ENCODE measurements around the gene CABLES1. TPM values are rescaled to one million over a fixed set of nuclear protein-coding genes. Genes with fewer than 3 reads are reported as not detected.
A peak's percentile ranks its signal among the peaks of the same experiment; 100 is the strongest.

Gene CABLES1
- total RNA-seq, 3 donors from 2014 or later, result 8.1 to 13.0 (median 11.6) TPM

DNA sequence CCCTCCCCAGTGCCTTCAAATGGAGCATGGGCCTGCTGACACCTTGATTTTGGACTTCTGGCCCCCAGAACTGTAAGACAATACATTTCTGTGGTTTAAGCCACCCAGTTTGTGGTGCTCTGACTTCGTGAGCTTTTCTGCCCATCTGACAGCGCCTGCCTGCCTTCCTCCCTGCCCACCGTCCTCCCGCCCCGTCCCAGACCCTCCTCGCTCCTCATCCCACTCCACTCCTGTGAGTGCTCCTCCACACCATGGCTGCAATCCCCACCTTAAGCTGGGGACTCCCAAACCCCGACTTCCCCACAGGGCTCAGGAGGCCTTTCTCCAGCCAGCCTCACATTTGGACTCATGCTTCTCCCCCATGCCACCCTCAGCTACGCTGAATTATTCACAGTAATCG, 70.7 kb downstream of the CABLES1 start:
- TF ChIP-seq, protein P1, sequence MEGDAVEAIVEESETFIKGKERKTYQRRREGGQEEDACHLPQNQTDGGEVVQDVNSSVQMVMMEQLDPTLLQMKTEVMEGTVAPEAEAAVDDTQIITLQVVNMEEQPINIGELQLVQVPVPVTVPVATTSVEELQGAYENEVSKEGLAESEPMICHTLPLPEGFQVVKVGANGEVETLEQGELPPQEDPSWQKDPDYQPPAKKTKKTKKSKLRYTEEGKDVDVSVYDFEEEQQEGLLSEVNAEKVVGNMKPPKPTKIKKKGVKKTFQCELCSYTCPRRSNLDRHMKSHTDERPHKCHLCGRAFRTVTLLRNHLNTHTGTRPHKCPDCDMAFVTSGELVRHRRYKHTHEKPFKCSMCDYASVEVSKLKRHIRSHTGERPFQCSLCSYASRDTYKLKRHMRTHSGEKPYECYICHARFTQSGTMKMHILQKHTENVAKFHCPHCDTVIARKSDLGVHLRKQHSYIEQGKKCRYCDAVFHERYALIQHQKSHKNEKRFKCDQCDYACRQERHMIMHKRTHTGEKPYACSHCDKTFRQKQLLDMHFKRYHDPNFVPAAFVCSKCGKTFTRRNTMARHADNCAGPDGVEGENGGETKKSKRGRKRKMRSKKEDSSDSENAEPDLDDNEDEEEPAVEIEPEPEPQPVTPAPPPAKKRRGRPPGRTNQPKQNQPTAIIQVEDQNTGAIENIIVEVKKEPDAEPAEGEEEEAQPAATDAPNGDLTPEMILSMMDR (IDR thresholded peaks at IDR 0.05), result no peak
- H3K36me3 ChIP-seq (ENCODE audit: low read depth), result no peaks in the 10 kb centered on the region

DNA sequence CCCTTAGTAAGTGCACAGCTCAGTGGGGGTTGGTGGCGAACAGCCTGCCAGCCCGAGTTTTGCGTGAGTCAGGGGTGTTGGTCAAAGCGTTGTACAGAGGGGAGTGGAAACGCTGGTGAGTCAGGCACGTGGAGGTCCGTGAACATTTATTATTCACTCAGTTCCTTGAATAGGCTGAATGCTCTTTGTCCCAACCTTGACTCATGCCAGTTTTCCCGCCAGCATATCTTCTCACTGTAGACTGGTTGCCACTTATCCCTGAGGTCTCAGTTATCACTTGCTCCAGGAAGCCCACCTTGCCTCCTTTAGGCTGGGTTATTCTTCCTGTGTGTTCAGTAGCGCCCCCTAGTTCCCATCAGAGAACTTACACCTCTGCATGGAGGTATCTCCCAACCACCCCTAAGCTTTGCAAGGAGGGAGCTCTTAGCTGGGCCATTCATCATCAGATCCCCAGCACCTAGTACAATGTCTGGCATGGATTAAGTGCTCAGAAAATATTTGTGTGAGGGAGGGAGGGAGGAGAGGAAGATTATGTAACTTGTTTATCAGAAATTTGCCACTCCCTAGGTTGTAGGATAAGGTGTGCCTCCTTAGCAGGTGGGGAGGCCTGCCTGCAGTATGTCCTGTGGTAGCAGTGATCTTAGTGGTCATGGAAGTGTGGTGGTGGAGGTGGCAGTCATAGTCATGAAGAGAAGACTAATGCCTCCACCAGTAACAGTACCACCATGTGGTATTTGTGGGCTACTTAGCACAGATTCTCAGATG, 72.1 kb downstream of the CABLES1 start:
- H3K4me3 ChIP-seq, result no peak overlapping the region
- intact Hi-C loops (cut with DNase I, micrococcal nuclease), result no loop called here
- H3K9me3 ChIP-seq, result no peaks in the 10 kb centered on the region
- TF ChIP-seq, protein P1 (IDR thresholded peaks at IDR 0.05), result no peak
- no peak for DNase-seq
- no peaks in the 10 kb centered on the region for H3K4me1 ChIP-seq (ENCODE audit: low read depth)
- no peaks in the 10 kb centered on the region for H3K36me3 ChIP-seq (ENCODE audit: low read depth)
- peak; percentile 34 for ATAC-seq

More for the DNA sequence above, 70.7 kb downstream of the CABLES1 start:
- Histone ChIP-seq H3K9me3 (no peaks in the 10 kb centered on the region), H3K4me1 (ENCODE audit: low read depth) (no peaks in the 10 kb centered on the region), H3K4me3 (no peak overlapping the region)
- no peak for DNase-seq
- no peak for ATAC-seq
- intact Hi-C loops (cut with DNase I, micrococcal nuclease), result no loop called here

DNA sequence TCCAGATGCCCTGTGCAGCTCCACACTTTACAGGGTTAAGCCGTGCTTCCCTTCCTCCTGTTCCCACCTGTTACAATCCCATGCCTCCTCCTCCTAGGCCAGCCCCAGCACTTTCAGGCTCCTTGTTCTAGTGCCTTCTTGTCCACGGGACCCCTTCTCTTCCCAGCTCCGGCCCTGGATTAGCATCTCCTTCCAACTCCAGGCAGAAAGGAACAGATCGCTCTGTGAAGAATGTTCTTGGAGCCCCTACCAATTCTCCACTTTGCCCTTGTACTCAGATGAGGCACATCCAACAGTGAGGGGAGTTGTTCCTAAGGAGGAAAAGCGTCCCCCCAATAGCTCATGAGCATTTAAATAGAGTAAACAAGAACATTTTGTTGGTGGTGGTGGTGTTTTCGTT, 72.7 kb downstream of the CABLES1 start:
- TF ChIP-seq, protein P1 (IDR thresholded peaks at IDR 0.05), result no peak
- Histone ChIP-seq H3K36me3 (ENCODE audit: low read depth) (no peaks in the 10 kb centered on the region), H3K4me3 (no peak overlapping the region), H3K9me3 (no peaks in the 10 kb centered on the region), H3K4me1 (ENCODE audit: low read depth) (no peaks in the 10 kb centered on the region)
- no peak for DNase-seq
- ATAC-seq, result no peak
- intact Hi-C loops (cut with DNase I, micrococcal nuclease), result no loop called here

DNA sequence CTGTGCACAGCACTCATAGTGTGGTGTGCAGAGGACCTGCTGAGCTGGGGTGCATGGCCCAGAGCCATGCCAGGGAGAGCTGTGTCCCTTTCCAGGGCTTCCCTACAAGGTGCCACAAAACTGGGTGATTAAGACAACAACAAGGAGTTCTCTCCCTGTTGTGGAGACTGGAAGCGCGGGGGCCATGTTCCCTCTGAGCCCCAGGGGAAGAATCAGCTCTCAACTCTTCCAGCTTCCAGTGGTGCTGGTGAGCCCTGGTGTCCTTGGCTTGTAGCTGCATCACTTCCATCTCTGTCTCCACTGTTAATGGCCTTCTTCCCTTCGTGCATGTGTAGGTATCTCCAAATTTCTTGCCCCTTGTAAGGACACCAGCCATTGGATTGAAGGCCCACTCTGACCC, 73.3 kb downstream of the CABLES1 start:
- Histone ChIP-seq H3K4me1 (ENCODE audit: low read depth) (no peaks in the 10 kb centered on the region), H3K4me3 (no peak overlapping the region), H3K9me3 (no peaks in the 10 kb centered on the region), H3K36me3 (ENCODE audit: low read depth) (no peaks in the 10 kb centered on the region)
- intact Hi-C loops (cut with DNase I, micrococcal nuclease), result no loop called here
- ATAC-seq, result no peak
- DNase-seq, result no peak
- TF ChIP-seq, protein P1 (IDR thresholded peaks at IDR 0.05), result no peak

DNA sequence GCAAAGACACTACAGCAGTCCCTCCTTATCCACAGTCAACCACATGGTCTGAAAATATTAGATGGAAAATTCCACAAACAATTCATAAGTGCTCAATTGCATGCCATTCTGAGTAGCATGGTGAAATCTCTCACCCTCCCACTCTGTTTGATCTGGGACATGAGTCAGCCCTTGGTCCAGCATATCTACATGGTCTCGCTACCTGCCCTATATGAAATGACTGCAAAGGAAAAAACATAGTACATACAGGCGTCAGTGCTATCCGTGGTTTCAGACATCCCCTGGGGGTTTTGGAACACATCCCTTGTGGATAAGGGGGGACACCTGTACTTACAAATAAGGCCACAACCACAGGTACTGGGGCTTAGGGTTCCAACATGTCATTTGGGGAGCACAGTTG, 73.7 kb downstream of the CABLES1 start:
- H3K9me3 ChIP-seq, result no peaks in the 10 kb centered on the region
- H3K4me1 ChIP-seq (ENCODE audit: low read depth), result no peaks in the 10 kb centered on the region
- no peaks in the 10 kb centered on the region for H3K36me3 ChIP-seq (ENCODE audit: low read depth)
- DNase-seq, result no peak
- TF ChIP-seq, protein P1 (IDR thresholded peaks at IDR 0.05), result no peak
- intact Hi-C loops (cut with DNase I, micrococcal nuclease), result no loop called here
- no peak for ATAC-seq
- H3K4me3 ChIP-seq, result no peak overlapping the region
